Regular cardiac myocyte (primary cell): ENCODE results near the gene LRRC75B. TPM values are rescaled to one million over a fixed set of nuclear protein-coding genes. Genes with fewer than 3 reads are reported as not detected.

ENCODE experiments used
- total RNA-seq: library from RNA; depleted of rRNA; stranded (reverse); fragments of >200 nt; gene quantifications from 2 replicates; pipeline ENCODE4 v1.2.3, GENCODE V29; 2014

Gene LRRC75B
- 2.1 and 5.1 TPM in 2 replicates for total RNA-seq

GRCh38 chr22:24592851-24593558 is at the start of gene LRRC75B:
LRRC75B (minus strand) TSS chr22:24593073; CDS start chr22:24593039, 34 bp downstream.

GRCh38 chr22:24602847-24603769 is 10.2 kb upstream of the LRRC75B start, which contains the start of gene GGT1:
GGT1 (plus strand) TSS chr22:24603193; CDS start chr22:24611082, 7,889 bp downstream.

GRCh38 chr22:24555165-24556039 is 37.5 kb downstream of the LRRC75B start, which contains the start of gene SNRPD3:
SNRPD3 (plus strand) TSS chr22:24555999; CDS start chr22:24557675, 1,676 bp downstream.

GRCh38 chr22:24554313-24555164 is 38.3 kb downstream of the LRRC75B start, which contains the start of gene GUCD1:
GUCD1 (minus strand) TSS chr22:24555138; CDS start chr22:24554991, 147 bp downstream.

Other genes with a start within 250 kb of the LRRC75B start
- 13.2 and 18.0 TPM in 2 replicates for gene ADORA2A, start 165.5 kb downstream of the LRRC75B start, total RNA-seq
- gene UPB1, start 97.7 kb downstream of the LRRC75B start, total RNA-seq: 0.38 and 0.85 TPM in 2 replicates
- gene GUCD1, start 37.9 kb downstream of the LRRC75B start, total RNA-seq: 167 and 175 TPM in 2 replicates
- 132 and 192 TPM in 2 replicates for gene SNRPD3, start 37.1 kb downstream of the LRRC75B start, total RNA-seq
- gene GGT1, start 10.1 kb upstream of the LRRC75B start, total RNA-seq: 3.1 and 3.9 TPM in 2 replicates
- under 0.01 TPM in 1 of 2 replicates, not detected in the other for gene PIWIL3, start 181.6 kb upstream of the LRRC75B start, total RNA-seq
- under 0.01 and 0.28 TPM in 2 replicates for gene SGSM1, start 213.1 kb upstream of the LRRC75B start, total RNA-seq